ENCODE data around the gene CABP1. TPM values are rescaled to one million over a fixed set of nuclear protein-coding genes. Genes with fewer than 3 reads are reported as not detected.
A peak's percentile ranks its signal among the peaks of the same experiment; 100 is the strongest.

Gene CABP1
- total and polyA plus RNA-seq, 11 donors, result 2.4 to 9.9 (median 3.8) TPM

DNA sequence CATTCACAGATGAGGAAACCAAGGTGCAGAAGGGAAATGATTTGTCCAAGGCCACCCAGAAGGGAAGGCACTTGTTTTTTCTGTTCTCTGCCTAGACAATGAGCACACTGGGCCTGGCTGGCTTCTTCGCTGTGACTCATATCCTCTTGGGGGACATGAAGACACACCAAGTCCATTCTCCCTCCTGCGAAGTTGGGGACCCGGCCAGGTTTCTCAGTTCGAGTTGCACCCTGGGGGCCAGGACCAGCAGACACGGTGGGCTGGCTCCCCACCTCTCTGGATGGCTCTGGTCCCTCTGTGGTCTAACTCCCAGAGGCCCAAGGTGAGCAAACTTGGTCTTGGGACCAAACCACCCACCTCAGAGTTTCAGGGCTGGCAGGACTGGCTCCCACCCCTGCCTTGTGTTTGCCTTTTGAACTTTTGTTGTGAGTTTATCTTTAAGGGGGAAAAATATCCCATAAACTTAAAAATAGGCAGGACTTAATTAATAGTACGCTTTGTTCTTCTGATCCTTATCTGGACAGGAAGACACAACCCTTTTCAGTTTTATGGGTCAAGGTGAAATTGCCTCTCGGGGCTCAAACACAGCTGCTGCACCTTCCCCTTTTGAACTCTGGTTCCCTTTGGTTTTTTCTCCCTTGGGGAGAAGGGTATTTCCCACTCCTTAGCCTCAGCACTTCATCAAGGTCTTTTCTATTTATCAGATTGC lies 37.5 kb downstream of the CABP1 start:
- intact Hi-C loops (cut with DNase I), result no loop called here
- Histone ChIP-seq H3K4me3 (no peak overlapping the region), H3K27me3 (no peaks in the 10 kb centered on the region), H3K4me1 (peaks cover 0 to 25% (median 2%) of the 10 kb centered on the region in 12 donors), H3K9me3 (no peaks in the 10 kb centered on the region), H3K27ac (peak overlapping the region; percentile 56 to 89 (median 78)), H3K36me3 (no peaks in the 10 kb centered on the region)
- ATAC-seq (peak; percentile 81 to 94 (median 84)), DNase-seq (peak; percentile 55 to 72 (median 61))
- TF ChIP-seq, protein P1, sequence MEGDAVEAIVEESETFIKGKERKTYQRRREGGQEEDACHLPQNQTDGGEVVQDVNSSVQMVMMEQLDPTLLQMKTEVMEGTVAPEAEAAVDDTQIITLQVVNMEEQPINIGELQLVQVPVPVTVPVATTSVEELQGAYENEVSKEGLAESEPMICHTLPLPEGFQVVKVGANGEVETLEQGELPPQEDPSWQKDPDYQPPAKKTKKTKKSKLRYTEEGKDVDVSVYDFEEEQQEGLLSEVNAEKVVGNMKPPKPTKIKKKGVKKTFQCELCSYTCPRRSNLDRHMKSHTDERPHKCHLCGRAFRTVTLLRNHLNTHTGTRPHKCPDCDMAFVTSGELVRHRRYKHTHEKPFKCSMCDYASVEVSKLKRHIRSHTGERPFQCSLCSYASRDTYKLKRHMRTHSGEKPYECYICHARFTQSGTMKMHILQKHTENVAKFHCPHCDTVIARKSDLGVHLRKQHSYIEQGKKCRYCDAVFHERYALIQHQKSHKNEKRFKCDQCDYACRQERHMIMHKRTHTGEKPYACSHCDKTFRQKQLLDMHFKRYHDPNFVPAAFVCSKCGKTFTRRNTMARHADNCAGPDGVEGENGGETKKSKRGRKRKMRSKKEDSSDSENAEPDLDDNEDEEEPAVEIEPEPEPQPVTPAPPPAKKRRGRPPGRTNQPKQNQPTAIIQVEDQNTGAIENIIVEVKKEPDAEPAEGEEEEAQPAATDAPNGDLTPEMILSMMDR (IDR thresholded peaks at IDR 0.05), result no peak
- no peak for TF ChIP-seq POLR2A (IDR thresholded peaks at IDR 0.05)
- WGBS, 4 donors, result 40 to 47% (median 46%) methylated on average over 5 to 7 of the region's 7 CpGs

DNA sequence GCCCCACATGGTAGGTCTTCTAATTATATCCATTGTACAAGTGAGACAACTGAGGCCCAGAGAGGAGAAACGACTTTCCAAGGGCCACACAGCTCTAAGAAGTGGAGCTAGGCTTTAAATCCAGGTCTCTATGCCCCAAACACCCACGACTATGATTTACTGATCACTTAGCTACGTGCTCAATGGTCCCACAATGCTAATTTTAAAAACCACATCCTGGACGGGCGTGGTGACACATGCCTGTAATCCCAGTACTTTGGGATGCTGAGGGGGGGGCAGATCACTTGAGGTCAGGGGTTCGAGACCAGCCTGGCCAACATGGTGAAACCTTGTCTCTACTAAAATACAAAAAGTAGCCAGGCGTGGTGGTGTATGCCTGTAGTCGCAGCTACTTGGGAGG lies 38.1 kb downstream of the CABP1 start:
- H3K27ac ChIP-seq, result peak overlapping the region; percentile 40 to 89 (median 78)
- H3K9me3 ChIP-seq, result no peaks in the 10 kb centered on the region
- H3K36me3 ChIP-seq, result no peaks in the 10 kb centered on the region
- no peak for ATAC-seq
- TF ChIP-seq, protein P1 (IDR thresholded peaks at IDR 0.05), result no peak
- no peak for TF ChIP-seq POLR2A (IDR thresholded peaks at IDR 0.05)
- no peaks in the 10 kb centered on the region for H3K27me3 ChIP-seq
- H3K4me3 ChIP-seq, result no peak overlapping the region
- DNase-seq, result no peak
- WGBS, 4 donors, result 66 to 83% (median 68%) methylated on average over 7 to 8 of the region's 8 CpGs
- H3K4me1 ChIP-seq, result peaks cover 0 to 25% (median 2%) of the 10 kb centered on the region in 12 donors
- intact Hi-C loops (cut with DNase I), result no loop called here

DNA sequence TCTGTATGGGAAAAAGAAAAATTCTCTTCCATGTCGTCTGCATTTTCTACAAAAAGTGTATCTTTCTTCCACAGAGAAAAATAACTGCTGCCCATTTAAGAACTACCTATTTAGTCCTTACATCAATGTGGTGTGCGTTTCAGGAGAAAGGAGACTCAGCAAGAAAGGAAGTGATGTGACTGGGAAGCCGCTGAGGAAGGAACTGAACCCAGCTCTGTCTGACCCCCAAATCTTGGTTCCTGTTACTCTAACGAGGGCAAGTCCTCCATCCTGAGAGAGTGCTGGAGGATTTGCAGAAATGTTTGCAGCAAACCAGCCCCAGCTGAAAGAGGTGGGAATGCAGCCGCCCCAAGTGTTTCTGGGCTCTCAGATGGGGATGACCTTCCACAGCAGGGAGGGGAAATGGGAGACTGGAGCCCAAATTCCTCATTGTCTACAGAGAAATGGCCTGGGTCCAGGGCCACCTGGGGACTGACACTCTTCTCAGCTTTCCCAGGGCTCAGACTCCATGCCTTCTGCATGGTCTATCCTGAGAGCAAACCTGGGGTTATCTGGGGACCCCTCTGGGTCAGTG lies 39.8 kb downstream of the CABP1 start:
- intact Hi-C loops (cut with DNase I), result no loop called here
- Histone ChIP-seq H3K9me3 (no peaks in the 10 kb centered on the region), H3K27me3 (no peaks in the 10 kb centered on the region), H3K36me3 (no peaks in the 10 kb centered on the region), H3K27ac (peak overlapping the region in 1 of 12 donors; percentile 4), H3K4me3 (no peak overlapping the region), H3K4me1 (peaks cover 0 to 37% (median 2%) of the 10 kb centered on the region in 12 donors)
- DNase-seq (no peak), ATAC-seq (no peak)
- no peak for TF ChIP-seq POLR2A (IDR thresholded peaks at IDR 0.05)
- TF ChIP-seq, protein P1 (IDR thresholded peaks at IDR 0.05), result no peak
- 40 to 57% (median 47%) methylated on average over 4 to 5 of the region's 5 CpGs for WGBS, 4 donors

DNA sequence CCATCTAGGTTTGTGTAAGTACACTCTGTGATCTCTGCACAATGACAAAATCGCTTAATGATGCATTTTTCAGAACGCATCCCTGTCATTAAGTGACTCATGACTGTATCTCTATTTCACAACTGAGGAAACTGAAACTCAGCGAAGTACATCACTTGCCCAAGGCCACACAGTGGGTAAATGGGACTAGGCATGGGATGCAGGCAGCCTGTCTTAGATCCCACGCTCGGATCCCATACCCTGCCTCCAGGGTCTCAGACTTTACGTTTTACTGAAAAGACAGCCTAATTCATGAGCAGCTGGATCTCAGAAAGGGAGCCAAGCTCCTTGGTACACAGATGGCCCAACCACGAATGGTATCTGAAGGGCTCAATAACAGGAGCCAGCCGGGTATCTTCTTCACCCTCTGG lies 44.1 kb downstream of the CABP1 start:
- intact Hi-C loops (cut with DNase I), result loop anchor here in 1 of 10 donors (2.0 kb wide), 1 partner anchor 30 kb away; no protein-coding TSS in a partner anchor

More for the DNA sequence above, 44.1 kb downstream of the CABP1 start:
- H3K36me3 ChIP-seq, result no peaks in the 10 kb centered on the region
- ATAC-seq, result no peak
- no peaks in the 10 kb centered on the region for H3K27me3 ChIP-seq
- no peak overlapping the region for H3K4me3 ChIP-seq
- H3K27ac ChIP-seq, result peak overlapping the region in 1 of 12 donors; percentile 19
- 78 to 83% (median 81%) methylated on average over 8 of the region's 8 CpGs for WGBS, 4 donors
- TF ChIP-seq, protein P1 (IDR thresholded peaks at IDR 0.05), result no peak
- no peak for TF ChIP-seq POLR2A (IDR thresholded peaks at IDR 0.05)
- H3K9me3 ChIP-seq, result no peaks in the 10 kb centered on the region
- DNase-seq, result no peak
- H3K4me1 ChIP-seq, result peaks cover 0 to 45% (median 25%) of the 10 kb centered on the region in 12 donors
